GM19238 (cell line): Measurements from ENCODE around the gene HIC1.

ENCODE experiments used
- DNase-seq: peaks from one replicate; pipeline ENCODE4 v3.0.0; 2011; ENCODE audit warnings: low spot score; ENCODE audit not compliant: insufficient read length

Gene HIC1

GRCh38 chr17:2102931-2103809, 48.3 kb downstream of the HIC1 start:
- DNase-seq = no peak

- DNase-seq = no peak
Observed at GRCh38 chr17:2105663-2106062, 50.8 kb downstream of the HIC1 start.

DNA sequence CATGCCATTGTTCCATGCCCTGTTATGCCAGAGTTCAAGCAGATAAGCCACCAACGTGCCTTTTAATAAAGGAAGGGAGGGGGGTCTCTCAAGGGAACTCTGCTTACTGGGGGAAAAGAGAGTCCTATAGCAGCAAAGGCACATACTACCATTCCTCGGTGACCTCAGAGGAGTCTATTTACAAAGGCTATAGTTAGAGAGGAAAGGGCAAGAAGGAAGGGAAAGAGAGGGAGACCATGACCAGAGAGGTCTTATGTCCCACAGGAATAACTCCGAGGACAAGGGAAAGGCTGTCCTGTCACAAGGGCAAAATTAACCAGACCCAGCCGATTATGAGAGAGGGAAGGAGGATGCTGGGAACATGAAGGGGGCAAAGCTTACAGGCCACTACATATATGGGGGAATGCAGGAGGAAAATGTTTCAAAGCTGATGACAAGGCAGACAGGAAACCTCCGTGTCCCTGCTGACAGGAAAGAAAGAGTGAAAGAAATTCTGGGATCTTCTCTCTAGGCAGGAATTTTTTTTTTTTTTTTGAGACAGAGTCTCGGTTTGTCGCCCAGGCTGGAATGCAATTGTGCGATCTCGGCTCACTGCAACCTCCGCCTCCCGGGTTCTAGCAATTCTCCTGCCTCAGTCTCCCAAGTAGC, 51.5 kb downstream of the HIC1 start:
- no peak for DNase-seq

GRCh38 chr17:2107050-2107449, 52.1 kb downstream of the HIC1 start:
- DNase-seq = no peak

DNA sequence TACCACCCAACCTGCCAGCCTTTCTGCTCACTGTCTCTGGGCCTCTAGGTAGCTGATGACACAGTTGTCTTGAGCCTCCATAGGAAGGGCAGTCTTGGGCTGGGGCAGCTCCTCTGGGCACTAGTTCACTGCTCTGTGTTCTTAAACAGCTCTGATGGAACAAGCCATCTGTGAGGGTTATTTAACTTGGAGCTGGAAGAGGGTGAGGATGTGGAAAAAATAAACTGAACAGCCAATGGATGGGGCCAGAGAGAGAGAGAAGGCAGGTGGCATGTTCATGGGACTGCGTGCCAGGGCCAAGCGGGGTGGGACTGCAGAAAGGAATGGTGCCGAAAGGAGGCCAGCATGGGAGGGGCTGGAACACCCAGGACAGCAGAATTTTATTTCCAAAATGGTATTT, 52.6 kb downstream of the HIC1 start:
- no peak for DNase-seq

GRCh38 chr17:2108170-2108569, 53.3 kb downstream of the HIC1 start:
- DNase-seq = no peak

DNA sequence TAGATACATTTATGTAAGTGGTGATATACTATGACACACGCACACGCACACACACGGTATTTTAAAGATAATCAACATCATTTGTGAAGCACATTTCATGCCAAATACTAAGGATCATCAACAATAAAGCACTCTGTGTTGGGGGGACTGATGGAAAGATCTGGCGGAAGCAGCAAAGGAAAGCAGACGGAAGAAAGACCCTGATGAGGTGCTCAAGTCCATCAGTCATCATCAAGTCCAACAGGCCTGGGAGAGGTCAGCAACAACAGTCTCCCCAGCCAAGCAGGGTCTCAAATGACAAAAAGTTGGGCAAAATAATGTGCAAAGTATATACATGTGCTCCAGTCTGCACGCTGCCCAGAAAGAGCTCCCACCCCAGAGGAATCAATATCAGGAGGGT, 55.5 kb downstream of the HIC1 start:
- DNase-seq = no peak

DNA sequence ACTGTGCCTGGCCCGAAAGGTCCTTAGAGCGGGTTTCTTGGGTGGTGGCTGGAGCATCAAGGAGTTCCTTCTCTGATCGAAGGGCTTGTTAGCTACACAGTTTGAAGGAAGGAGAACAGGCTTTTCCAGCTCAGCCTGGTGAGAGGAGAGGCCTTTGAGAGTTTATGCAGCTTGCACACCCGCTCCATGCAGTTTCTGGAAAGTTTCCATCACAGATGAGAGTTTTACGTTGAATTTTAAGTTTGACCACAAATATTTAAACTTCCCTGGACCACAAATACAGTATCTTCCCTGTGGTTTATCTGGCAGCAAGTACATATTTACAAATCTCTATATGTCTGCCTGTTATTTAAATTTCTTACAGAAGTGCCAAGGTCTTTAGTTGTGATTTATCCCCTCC, 56.8 kb downstream of the HIC1 start:
- DNase-seq = no peak
